Coronary artery (tissue), 2 donors: Measurements from ENCODE around the gene IMPG2.

Experiments
- DNase-seq: peaks from one replicate; pipeline ENCODE4 v3.0.0-alpha.2; 2017; ENCODE audit warnings: low spot score
- H3K27ac ChIP-seq, 2 donors: fragments of 200-600 bp; sonication (generic); one replicate each; pipeline ENCODE4 v1.5.1; 2016 to 2019
- H3K4me3 ChIP-seq: fragments of 200-600 bp; sonication (generic); 2 replicates; pipeline ENCODE4 v1.5.1; 2016; ENCODE audit warnings: mild to moderate bottlenecking, moderate library complexity
- TF ChIP-seq, protein P1 (sequence below): fragments of 200-600 bp; sonication (generic); IDR thresholded peaks from one replicate; pipeline ENCODE4 v1.5.1; 2019; ENCODE audit warnings: antibody characterized with exemption

Gene IMPG2

DNA sequence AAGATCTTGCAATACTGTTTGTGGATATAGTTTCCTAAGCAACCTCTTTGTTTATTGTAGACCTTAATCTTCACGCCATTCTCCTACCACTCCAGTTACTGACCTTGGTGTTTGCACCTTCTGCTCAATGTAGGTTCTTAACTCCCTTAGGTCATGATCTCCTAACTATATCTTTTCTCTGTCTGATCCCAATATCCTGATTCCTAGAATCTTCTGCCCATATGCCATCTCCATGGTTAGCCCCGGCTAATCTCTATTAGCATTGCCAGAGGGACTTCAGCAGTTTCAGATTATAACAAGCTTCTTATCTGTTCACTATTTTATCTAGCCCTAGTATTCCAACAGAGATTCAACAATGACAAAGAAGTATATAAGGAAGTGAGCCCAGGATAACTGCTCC, 64.9 kb downstream of the IMPG2 start:
- no peak for DNase-seq
- Histone ChIP-seq H3K27ac (no peak overlapping the region), H3K4me3 (no peak overlapping the region)
- TF ChIP-seq, protein P1, sequence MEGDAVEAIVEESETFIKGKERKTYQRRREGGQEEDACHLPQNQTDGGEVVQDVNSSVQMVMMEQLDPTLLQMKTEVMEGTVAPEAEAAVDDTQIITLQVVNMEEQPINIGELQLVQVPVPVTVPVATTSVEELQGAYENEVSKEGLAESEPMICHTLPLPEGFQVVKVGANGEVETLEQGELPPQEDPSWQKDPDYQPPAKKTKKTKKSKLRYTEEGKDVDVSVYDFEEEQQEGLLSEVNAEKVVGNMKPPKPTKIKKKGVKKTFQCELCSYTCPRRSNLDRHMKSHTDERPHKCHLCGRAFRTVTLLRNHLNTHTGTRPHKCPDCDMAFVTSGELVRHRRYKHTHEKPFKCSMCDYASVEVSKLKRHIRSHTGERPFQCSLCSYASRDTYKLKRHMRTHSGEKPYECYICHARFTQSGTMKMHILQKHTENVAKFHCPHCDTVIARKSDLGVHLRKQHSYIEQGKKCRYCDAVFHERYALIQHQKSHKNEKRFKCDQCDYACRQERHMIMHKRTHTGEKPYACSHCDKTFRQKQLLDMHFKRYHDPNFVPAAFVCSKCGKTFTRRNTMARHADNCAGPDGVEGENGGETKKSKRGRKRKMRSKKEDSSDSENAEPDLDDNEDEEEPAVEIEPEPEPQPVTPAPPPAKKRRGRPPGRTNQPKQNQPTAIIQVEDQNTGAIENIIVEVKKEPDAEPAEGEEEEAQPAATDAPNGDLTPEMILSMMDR: no peak

DNA sequence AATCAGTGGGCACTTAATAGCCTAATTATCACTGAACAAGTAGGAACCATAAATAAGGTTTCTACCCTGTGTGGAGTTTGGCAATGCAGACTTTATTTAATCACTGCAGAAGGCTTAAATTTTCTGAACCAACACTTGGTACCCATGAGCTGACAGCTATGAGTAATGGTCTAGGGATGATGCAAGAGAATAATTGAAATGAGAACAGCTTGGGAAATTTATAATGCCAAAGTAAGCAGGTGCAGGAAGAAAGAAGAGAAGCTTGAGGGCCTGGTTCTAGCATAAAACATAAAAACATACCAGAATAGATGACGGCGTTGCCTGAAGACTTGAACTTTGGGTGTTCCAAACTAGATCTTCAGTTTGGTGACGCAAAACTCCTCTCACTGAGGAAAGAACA, 67.0 kb downstream of the IMPG2 start:
- TF ChIP-seq, protein P1: no peak
- Histone ChIP-seq H3K4me3 (no peak overlapping the region), H3K27ac (peak overlapping the region in 1 of 2 donors; percentile 35)
- no peak for DNase-seq

DNA sequence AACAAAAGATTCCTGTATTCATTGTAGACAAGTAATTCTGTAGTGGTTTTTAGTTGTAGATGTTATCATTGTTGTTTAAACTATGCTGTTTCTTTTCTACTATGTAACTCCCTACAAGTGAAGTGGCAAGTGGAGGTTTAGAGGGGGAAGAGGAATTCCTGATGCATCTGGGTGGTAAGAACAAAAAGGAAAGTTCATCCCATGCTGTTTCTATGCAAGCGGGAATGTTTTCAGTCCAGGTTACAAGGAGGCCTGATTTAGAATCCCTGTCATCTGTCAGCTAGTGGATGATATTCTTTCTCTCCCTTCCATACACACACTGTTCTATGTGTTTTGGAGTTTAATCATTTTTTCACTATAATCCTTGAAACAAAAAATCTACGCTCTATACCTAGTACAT, 67.4 kb downstream of the IMPG2 start:
- no peak overlapping the region for H3K4me3 ChIP-seq
- H3K27ac ChIP-seq: peak overlapping the region in 1 of 2 donors; percentile 35
- DNase-seq: no peak
- TF ChIP-seq, protein P1: no peak

DNA sequence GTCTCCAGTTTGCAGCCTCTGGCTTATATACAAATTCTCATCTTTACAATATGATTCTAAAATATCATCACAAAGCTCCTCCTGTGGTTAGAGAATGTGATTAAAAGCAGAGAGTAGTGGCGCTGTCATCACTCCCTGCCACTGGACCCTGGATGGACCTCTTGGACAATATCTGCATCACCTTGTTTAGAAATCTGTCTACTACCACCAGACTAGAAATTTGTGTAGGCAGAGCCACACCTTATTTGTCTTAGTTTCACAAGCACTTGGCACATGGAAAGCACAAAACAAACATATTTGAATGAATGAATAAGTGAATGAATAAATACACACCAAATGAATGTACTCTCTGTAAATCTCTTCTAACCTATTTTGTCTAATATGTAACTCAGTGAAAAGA, 68.1 kb downstream of the IMPG2 start:
- Histone ChIP-seq H3K4me3 (no peak overlapping the region), H3K27ac (peak overlapping the region in 1 of 2 donors; percentile 35)
- TF ChIP-seq, protein P1: no peak
- DNase-seq: no peak

DNA sequence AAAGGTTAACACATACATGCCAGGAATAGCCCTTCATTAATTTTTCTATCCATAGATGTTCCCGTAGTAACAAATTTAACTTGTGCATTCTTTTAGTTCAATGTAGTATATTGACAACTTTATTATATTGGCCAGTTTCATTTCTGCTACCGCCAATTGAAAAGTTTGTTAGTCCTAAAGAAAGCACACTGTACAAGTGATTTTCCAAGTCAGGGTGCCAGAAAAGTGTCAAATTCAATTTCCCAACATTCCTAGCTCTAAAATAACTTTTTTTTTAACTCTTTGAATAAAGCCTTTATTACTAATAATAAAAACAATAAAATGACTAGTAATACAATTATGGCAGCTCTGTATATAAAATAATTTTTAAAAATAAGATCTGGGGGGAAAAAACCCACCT, 68.9 kb downstream of the IMPG2 start:
- DNase-seq: no peak
- Histone ChIP-seq H3K4me3 (no peak overlapping the region), H3K27ac (no peak overlapping the region)
- TF ChIP-seq, protein P1: no peak

DNA sequence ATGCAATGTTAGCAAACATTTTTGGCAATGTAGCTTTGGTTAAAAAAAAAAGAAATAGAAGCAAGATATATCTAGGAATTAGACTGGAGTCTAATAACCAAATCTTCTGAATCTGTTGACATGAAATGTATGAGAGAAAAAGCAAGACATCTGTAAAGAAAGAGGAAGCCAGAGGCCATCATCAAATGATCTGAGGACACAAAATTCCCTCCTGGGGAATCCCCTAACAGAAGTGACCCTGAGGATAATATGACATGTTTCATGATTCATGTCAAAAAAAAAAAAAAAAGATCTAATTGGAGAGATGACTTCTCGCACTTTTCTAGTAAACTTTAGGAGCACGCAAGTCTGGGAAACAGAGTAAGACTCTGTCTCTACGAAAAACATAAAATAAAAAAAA, 70.9 kb downstream of the IMPG2 start:
- TF ChIP-seq, protein P1: no peak
- DNase-seq: no peak
- no peak overlapping the region for H3K4me3 ChIP-seq
- H3K27ac ChIP-seq: no peak overlapping the region

DNA sequence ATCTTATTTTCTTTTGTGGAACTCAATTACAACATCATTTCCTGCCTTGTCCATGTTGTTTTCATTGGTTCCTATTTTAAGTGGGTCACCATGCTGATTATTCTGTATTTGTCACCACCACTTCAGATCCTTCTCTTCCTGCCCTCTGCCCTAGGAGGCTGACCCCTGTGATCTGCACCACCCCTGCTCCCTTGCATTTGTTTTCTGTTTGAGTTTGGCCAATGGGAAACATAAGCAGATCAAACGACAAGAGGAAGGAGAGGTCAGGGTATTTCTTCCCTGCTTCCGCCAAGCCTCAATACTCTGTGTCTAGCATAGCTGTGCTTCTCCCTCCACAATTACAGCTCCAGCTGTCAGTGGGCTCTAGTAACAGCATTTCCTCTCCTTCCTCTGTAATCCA, 71.6 kb downstream of the IMPG2 start:
- H3K4me3 ChIP-seq: no peak overlapping the region
- DNase-seq: no peak
- H3K27ac ChIP-seq: no peak overlapping the region
- TF ChIP-seq, protein P1: no peak
